Right lobe of liver (tissue), 6 donors: ENCODE results near the gene ANKRD13B. TPM values are rescaled to one million over a fixed set of nuclear protein-coding genes. Genes with fewer than 3 reads are reported as not detected.

Experiments used
- ATAC-seq, 4 donors: fragments of 200-7000 bp; cut with Tn5 transposase; one replicate each; pipeline ENCODE4 v1.9.1; 2020; ENCODE audit warnings: mild to moderate bottlenecking in 4 of 4, moderate library complexity in 4 of 4
- DNase-seq, 3 donors: peaks; one replicate each; pipeline ENCODE4 v3.0.0-alpha.2; 2020
- H3K27ac ChIP-seq, 3 donors: fragments of 200-600 bp; one replicate each; pipeline ENCODE4 v1.8.0; 2022
- H3K27me3 ChIP-seq, 2 donors: fragments of 200-600 bp; one replicate each; pipeline ENCODE4 v1.8.0; 2022
- H3K36me3 ChIP-seq, 4 donors: fragments of 200-600 bp; sonication (generic) in 1 of 4; one replicate each; pipeline versions ENCODE4 v1.5.1 to v1.8.0; 2017 to 2022; ENCODE audit warnings: control low read depth in 1 of 4
- H3K4me1 ChIP-seq, 4 donors: fragments of 200-600 bp; sonication (generic) in 1 of 4; one replicate each; pipeline versions ENCODE4 v1.5.1 to v1.8.0; 2017 to 2022; ENCODE audit warnings: control low read depth in 1 of 4
- H3K4me3 ChIP-seq, 3 donors: fragments of 200-600 bp; one replicate each; pipeline ENCODE4 v1.8.0; 2022
- H3K9me3 ChIP-seq, 4 donors: fragments of 200-600 bp; sonication (generic) in 1 of 4; one replicate each; pipeline versions ENCODE4 v1.5.1 to v1.8.0; 2017 to 2022; ENCODE audit warnings: control low read depth in 1 of 4
- POLR2A ChIP-seq: fragments of 450-650 bp; IDR thresholded peaks from one replicate; pipeline ENCODE4 v1.6.1; 2017; ENCODE audit warnings: antibody characterized with exemption, mild to moderate bottlenecking
- WGBS: methylation state at CpG from one replicate; pipeline ENCODE4 v1.1.6; 2018; ENCODE audit warnings: low coverage, low lambda C conversion rate; ENCODE audit not compliant: insufficient coverage; ENCODE audit errors: missing lambda C conversion rate; 5-methylcytosine and 5-hydroxymethylcytosine counted together
- intact Hi-C, 2 donors: fragments of 100-400 bp; cut with DNase I; formaldehyde crosslinking; loops; one replicate each; pipeline versions ENCODE4 v1.11.2 to v1.14.1; 2022
- small RNA-seq, 2 experiments: library from RNA; depleted of rRNA; stranded (forward); fragments of <200 nt; gene quantifications; one replicate each; pipeline ENCODE3, GENCODE V24; 2016
- total RNA-seq, 6 experiments: library from RNA; depleted of rRNA in 2 of 6; stranded (reverse); fragments of >200 nt in 2 of 6; fragmentation: NEBNext Ultra II Directional in 3 of 6; extraction: Animal tissue kit (Norgen Biotek cat#: 25700) in 3 of 6; gene quantifications; one replicate each; pipeline versions ENCODE4 v1.1.0 to v1.2.4, GENCODE V29; 2016 to 2023
- TF ChIP-seq, protein P1 (sequence below), 4 donors: fragments of 200-600 bp in 3 of 4; fragments of 450-650 bp in 1 of 4; IDR thresholded peaks; one replicate each; pipeline versions ENCODE4 v1.5.1 to v1.8.0; 2016 to 2022; ENCODE audit warnings: antibody characterized with exemption in 4 of 4, mild to moderate bottlenecking in 2 of 4
- donor health status: DM: no; HTN: yes; CAD: no.
- donor health status: DM: no; HTN: no; CAD: no.
- donor health status: DM: no; HTN: no; CAD: no.
- donor health status: DM: no; HTN: yes; CAD: no.
- donor health status: DM: no; HTN: yes; CAD: no.

ANKRD13B gene
- total RNA-seq, 6 experiments from 2014 or later: 0.37 to 1.6 (median 0.88) TPM

- no peak for ATAC-seq
- H3K36me3 ChIP-seq: peaks cover 0 to 3% (median 0%) of the 10 kb centered on the region in 4 donors
Observed at GRCh38 chr17:29655323-29655722, 62.4 kb downstream of the ANKRD13B start.

GRCh38 chr17:29659155-29659554 lies 66.2 kb downstream of the ANKRD13B start:
- intact Hi-C loops: no loop called here
- H3K4me1 ChIP-seq: peaks cover 0 to 8% (median 0%) of the 10 kb centered on the region in 4 donors
- H3K36me3 ChIP-seq: peaks cover 0 to 3% (median 0%) of the 10 kb centered on the region in 4 donors
- TF ChIP-seq, protein P1, sequence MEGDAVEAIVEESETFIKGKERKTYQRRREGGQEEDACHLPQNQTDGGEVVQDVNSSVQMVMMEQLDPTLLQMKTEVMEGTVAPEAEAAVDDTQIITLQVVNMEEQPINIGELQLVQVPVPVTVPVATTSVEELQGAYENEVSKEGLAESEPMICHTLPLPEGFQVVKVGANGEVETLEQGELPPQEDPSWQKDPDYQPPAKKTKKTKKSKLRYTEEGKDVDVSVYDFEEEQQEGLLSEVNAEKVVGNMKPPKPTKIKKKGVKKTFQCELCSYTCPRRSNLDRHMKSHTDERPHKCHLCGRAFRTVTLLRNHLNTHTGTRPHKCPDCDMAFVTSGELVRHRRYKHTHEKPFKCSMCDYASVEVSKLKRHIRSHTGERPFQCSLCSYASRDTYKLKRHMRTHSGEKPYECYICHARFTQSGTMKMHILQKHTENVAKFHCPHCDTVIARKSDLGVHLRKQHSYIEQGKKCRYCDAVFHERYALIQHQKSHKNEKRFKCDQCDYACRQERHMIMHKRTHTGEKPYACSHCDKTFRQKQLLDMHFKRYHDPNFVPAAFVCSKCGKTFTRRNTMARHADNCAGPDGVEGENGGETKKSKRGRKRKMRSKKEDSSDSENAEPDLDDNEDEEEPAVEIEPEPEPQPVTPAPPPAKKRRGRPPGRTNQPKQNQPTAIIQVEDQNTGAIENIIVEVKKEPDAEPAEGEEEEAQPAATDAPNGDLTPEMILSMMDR (IDR thresholded peaks at IDR 0.05): no peak
- TF ChIP-seq POLR2A: no peak
- no peaks in the 10 kb centered on the region for H3K9me3 ChIP-seq
- H3K27ac ChIP-seq: no peak overlapping the region
- H3K27me3 ChIP-seq: no peaks in the 10 kb centered on the region
- DNase-seq (no peak), ATAC-seq (no peak)
- H3K4me3 ChIP-seq: no peak overlapping the region
- WGBS: 75% methylated on average over 2 of the region's 2 CpGs

More at GRCh38 chr17:29655323-29655722, 62.4 kb downstream of the ANKRD13B start:
- no peak for DNase-seq
- Histone ChIP-seq H3K27me3 (no peaks in the 10 kb centered on the region), H3K4me1 (no peaks in the 10 kb centered on the region), H3K4me3 (no peak overlapping the region), H3K27ac (no peak overlapping the region), H3K9me3 (no peaks in the 10 kb centered on the region)
- intact Hi-C loops: no loop called here
- no peak for TF ChIP-seq POLR2A
- TF ChIP-seq, protein P1 (IDR thresholded peaks at IDR 0.05): no peak
- 93% methylated on average over 6 of the region's 6 CpGs for WGBS

DNA sequence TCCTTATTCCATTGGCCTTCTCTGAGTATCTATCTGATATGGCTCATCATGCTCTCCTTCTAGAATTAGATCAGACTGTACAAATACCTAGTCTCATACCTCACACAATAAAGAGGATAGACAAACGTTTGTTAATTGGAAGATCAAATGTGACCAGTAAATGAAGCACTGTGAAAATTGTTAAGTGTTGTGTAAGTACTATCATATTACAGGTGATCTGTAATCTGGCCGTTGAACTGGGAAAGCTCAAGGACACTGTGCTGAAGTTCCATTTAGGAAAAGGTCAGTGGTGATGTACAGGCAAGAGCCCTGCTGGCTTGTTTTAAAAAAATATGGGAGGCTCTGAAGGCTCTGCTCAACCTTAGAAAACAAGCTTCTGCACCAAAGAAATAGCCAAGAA lies 68.3 kb downstream of the ANKRD13B start:
- H3K9me3 ChIP-seq: no peaks in the 10 kb centered on the region
- H3K4me3 ChIP-seq: no peak overlapping the region
- no peaks in the 10 kb centered on the region for H3K27me3 ChIP-seq
- H3K4me1 ChIP-seq: peaks cover 0 to 8% (median 0%) of the 10 kb centered on the region in 4 donors
- TF ChIP-seq POLR2A: no peak
- TF ChIP-seq, protein P1 (IDR thresholded peaks at IDR 0.05): no peak
- intact Hi-C loops: no loop called here
- ATAC-seq (peak in 1 of 4 donors; percentile 22), DNase-seq (no peak)
- H3K27ac ChIP-seq: no peak overlapping the region
- WGBS: 43% methylated on average over 2 of the region's 2 CpGs
- H3K36me3 ChIP-seq: peaks cover 0 to 4% (median 0%) of the 10 kb centered on the region in 4 donors

DNA sequence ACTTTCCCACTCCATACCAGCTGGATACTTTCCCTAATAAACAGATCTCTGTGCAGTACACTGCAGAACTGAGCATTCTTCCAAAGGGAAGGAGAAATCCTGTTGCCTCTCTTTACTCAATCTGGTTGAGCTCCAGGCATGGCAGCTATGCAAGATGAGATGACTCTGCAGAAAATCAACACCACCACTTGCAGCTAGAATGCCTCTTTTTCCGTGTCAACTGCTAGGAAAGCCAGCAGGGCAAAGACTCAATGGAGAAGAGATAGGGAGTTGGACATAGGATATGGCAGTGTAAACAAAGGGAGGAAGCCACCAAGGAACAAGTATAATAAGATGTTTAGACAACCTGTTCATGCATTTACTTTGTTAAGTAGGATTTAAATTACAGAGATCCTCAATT lies 70.2 kb downstream of the ANKRD13B start:
- peaks cover 0 to 8% (median 0%) of the 10 kb centered on the region in 4 donors for H3K4me1 ChIP-seq
- DNase-seq (no peak), ATAC-seq (peak in 2 of 4 donors; percentile 27 to 64)
- no peak for TF ChIP-seq POLR2A
- TF ChIP-seq, protein P1 (IDR thresholded peaks at IDR 0.05): no peak
- H3K4me3 ChIP-seq: no peak overlapping the region
- no peaks in the 10 kb centered on the region for H3K9me3 ChIP-seq
- H3K36me3 ChIP-seq: peaks cover 0 to 8% (median 0%) of the 10 kb centered on the region in 4 donors
- H3K27ac ChIP-seq: no peak overlapping the region
- no peaks in the 10 kb centered on the region for H3K27me3 ChIP-seq
- intact Hi-C loops: no loop called here
- 33% methylated on average over 1 of the region's 1 CpG for WGBS

Small RNA genes lying within 50 kb of the gene (small RNA-seq; reads per million reads assigned to genes)
- gene RNU6-920P: 0 to 0.13 reads per million in 2 experiments

Other genes with a start within 250 kb of the ANKRD13B start
- 10 to 100 TPM; 17.1 to 37.1 (median 21.1) TPM for gene TAOK1, start 202.8 kb upstream of the ANKRD13B start, total RNA-seq
- gene ABHD15, start 26.1 kb upstream of the ANKRD13B start, total RNA-seq: 10 to 100 TPM in 5 of 6 experiments, 1 to 10 TPM in 1; 7.8 to 27.1 (median 13.7) TPM
- gene TP53I13, start 24.4 kb upstream of the ANKRD13B start, total RNA-seq: 10 to 100 TPM; 16.8 to 52.4 (median 38.4) TPM
- 10 to 100 TPM in 2 of 6 experiments, 1 to 10 TPM in 4; 7.1 to 15.9 (median 8.7) TPM for gene GIT1, start 3.5 kb upstream of the ANKRD13B start, total RNA-seq
- 1 to 10 TPM in 2 of 6 experiments, under 1 TPM in 4; 0.37 to 5.1 (median 0.81) TPM for gene CORO6, start 29.8 kb downstream of the ANKRD13B start, total RNA-seq